ENCODE results near the gene ERV3-1.

GRCh38 chr7:64959072-64959747 is 47.3 kb downstream of the ERV3-1 start:
- no peak for TF ChIP-seq CTCF (IDR thresholded peaks at IDR 0.05; ENCODE audit: low read depth, low read length)
- no peak for TF ChIP-seq EZH2phosphoT487 (IDR thresholded peaks at IDR 0.05; ENCODE audit: low read depth)
